Breast epithelium (tissue), 3 donors: Measurements from ENCODE around the gene C2CD4A.

Experiments
- POLR2A ChIP-seq: fragments of 450-650 bp; IDR thresholded peaks from one replicate; pipeline ENCODE4 v1.6.1; 2016; ENCODE audit warnings: antibody characterized with exemption, mild to moderate bottlenecking, moderate library complexity
- POLR2AphosphoS5 ChIP-seq, 3 donors: sonication (generic); formaldehyde crosslinking; IDR thresholded peaks; one replicate each; pipeline ENCODE4 v1.6.1; 2017; ENCODE audit warnings: antibody characterized with exemption in 3 of 3

DNA sequence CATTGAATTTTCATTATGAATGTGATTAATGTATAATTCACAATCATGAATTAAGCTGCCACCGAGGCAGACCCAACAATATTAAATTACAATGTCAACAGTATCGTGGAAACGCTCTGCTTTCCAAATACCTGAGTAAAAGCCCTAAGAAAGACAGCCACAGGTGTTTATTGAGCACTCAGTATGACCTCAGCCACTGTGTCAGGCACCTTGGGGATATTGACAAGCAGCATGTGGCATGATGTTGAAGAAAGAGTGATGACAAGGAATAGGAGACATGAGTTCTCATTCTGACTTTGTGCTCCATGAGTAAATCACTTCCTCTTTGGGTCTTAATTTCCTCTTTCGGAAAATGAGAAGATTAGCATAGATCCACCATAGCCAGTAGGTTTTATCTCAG lies 12.8 kb downstream of the C2CD4A start:
- TF ChIP-seq POLR2AphosphoS5 (IDR thresholded peaks at IDR 0.05) = no peak
- TF ChIP-seq POLR2A = no peak
